ENCODE data around the gene SVIL. TPM values are rescaled to one million over a fixed set of nuclear protein-coding genes. Genes with fewer than 3 reads are reported as not detected.

SVIL gene
- polyA plus RNA-seq, 1 donor from 2014 or later = 7.3 TPM

GRCh38 chr10:29652192-29652591, 17.4 kb upstream of the SVIL start:
- Histone ChIP-seq H3K79me2 (replicated peaks; ENCODE audit: insufficient read depth, low read length) (peaks cover 3% of the 10 kb centered on the region), H3K27me3 (ENCODE audit: insufficient read depth, low read depth, low read length) (no peaks in the 10 kb centered on the region), H3K9me3 (ENCODE audit: low read length) (no peaks in the 10 kb centered on the region), H2AFZ (ENCODE audit: low read depth, low read length) (no peak overlapping the region), H3K36me3 (ENCODE audit: insufficient read depth, low read length) (peaks cover 6% of the 10 kb centered on the region), H3K27ac (ENCODE audit: low read length) (no peak overlapping the region), H3F3A (ENCODE audit: insufficient read depth, low read length, poor library complexity, severe bottlenecking) (no peaks in the 10 kb centered on the region), H3K4me2 (ENCODE audit: low read length) (no peak overlapping the region), H3K9me2 (ENCODE audit: insufficient read depth, low read length) (no peaks in the 10 kb centered on the region), H3K4me3 (ENCODE audit: low read length) (no peak overlapping the region), H4K20me1 (ENCODE audit: insufficient read depth) (no peaks in the 10 kb centered on the region), H3K9ac (ENCODE audit: low read length) (no peak overlapping the region)
- TF ChIP-seq EP300 (conservative IDR thresholded peaks at IDR 0.05; ENCODE audit: poor library complexity, severe bottlenecking) = no peak
- TF ChIP-seq MXI1 (conservative IDR thresholded peaks at IDR 0.05; ENCODE audit: poor library complexity, severe bottlenecking) = no peak
- TF ChIP-seq POLR2AphosphoS5 (IDR thresholded peaks at IDR 0.05) = no peak
- TF ChIP-seq EZH2 (IDR thresholded peaks at IDR 0.05; ENCODE audit: borderline replicate concordance, insufficient read depth, low read length, poor library complexity, severe bottlenecking) = no peak
- TF ChIP-seq RAD21 (conservative IDR thresholded peaks at IDR 0.05) = no peak
- no peak for TF ChIP-seq SMC3 (conservative IDR thresholded peaks at IDR 0.05; ENCODE audit: poor library complexity)
- no peak for TF ChIP-seq TAF1 (IDR thresholded peaks at IDR 0.05; ENCODE audit: low read depth)
- TF ChIP-seq CTCF (IDR thresholded peaks at IDR 0.05; ENCODE audit: poor library complexity, severe bottlenecking) = no peak

- Histone ChIP-seq H3K27me3 (ENCODE audit: insufficient read depth, low read depth, low read length) (no peaks in the 10 kb centered on the region), H3F3A (ENCODE audit: insufficient read depth, low read length, poor library complexity, severe bottlenecking) (no peaks in the 10 kb centered on the region), H4K20me1 (ENCODE audit: insufficient read depth) (no peaks in the 10 kb centered on the region), H3K9me2 (ENCODE audit: insufficient read depth, low read length) (no peaks in the 10 kb centered on the region), H3K9me3 (ENCODE audit: low read length) (no peaks in the 10 kb centered on the region), H3K9ac (ENCODE audit: low read length) (no peak overlapping the region), H3K27ac (ENCODE audit: low read length) (no peak overlapping the region), H3K79me2 (replicated peaks; ENCODE audit: insufficient read depth, low read length) (peaks cover 3% of the 10 kb centered on the region), H3K36me3 (ENCODE audit: insufficient read depth, low read length) (peaks cover 4% of the 10 kb centered on the region), H2AFZ (ENCODE audit: low read depth, low read length) (no peak overlapping the region), H3K4me2 (ENCODE audit: low read length) (no peak overlapping the region), H3K4me3 (ENCODE audit: low read length) (no peak overlapping the region)
- TF ChIP-seq MXI1 (conservative IDR thresholded peaks at IDR 0.05; ENCODE audit: poor library complexity, severe bottlenecking) (no peak), TAF1 (IDR thresholded peaks at IDR 0.05; ENCODE audit: low read depth) (no peak), EZH2 (IDR thresholded peaks at IDR 0.05; ENCODE audit: borderline replicate concordance, insufficient read depth, low read length, poor library complexity, severe bottlenecking) (no peak), RAD21 (conservative IDR thresholded peaks at IDR 0.05) (no peak), CTCF (IDR thresholded peaks at IDR 0.05; ENCODE audit: poor library complexity, severe bottlenecking) (no peak), POLR2AphosphoS5 (IDR thresholded peaks at IDR 0.05) (no peak), REST (IDR thresholded peaks at IDR 0.05; ENCODE audit: borderline replicate concordance) (no peak), EP300 (conservative IDR thresholded peaks at IDR 0.05; ENCODE audit: poor library complexity, severe bottlenecking) (no peak), SMC3 (conservative IDR thresholded peaks at IDR 0.05; ENCODE audit: poor library complexity) (no peak)
Measured at GRCh38 chr10:29651767-29652166, 17.0 kb upstream of the SVIL start.
